SU-DHL-6 (cell line): ENCODE data around the gene BAIAP2L1.

Source experiments
- H2AFZ ChIP-seq: fragments of 200-600 bp; sonication (generic); 2 replicates; pipeline ENCODE4 v1.6.1; 2014; ENCODE audit warnings: low read depth, mild to moderate bottlenecking, moderate library complexity, mixed read lengths, antibody characterized with exemption, low read length; ENCODE audit not compliant: severe bottlenecking
- H3F3A ChIP-seq: fragments of 200-600 bp; shearing (Covaris generic); 2 replicates; pipeline ENCODE4 v1.6.0; 2016; ENCODE audit warnings: antibody characterized with exemption, mild to moderate bottlenecking; ENCODE audit not compliant: insufficient read depth
- H3K27ac ChIP-seq: fragments of 200-600 bp; sonication (generic); 2 replicates; pipeline ENCODE4 v1.5.1; 2016; ENCODE audit warnings: low read depth, mild to moderate bottlenecking, low read length, moderate library complexity, mixed read lengths
- H3K27me3 ChIP-seq: fragments of 200-600 bp; sonication (generic), shearing (Covaris generic); 2 replicates; pipeline ENCODE4 v1.6.0; 2014; ENCODE audit warnings: mild to moderate bottlenecking, low read length
- H3K36me3 ChIP-seq: fragments of 200-600 bp; sonication (generic); 2 replicates; pipeline ENCODE4 v1.6.1; 2014; ENCODE audit warnings: mild to moderate bottlenecking, low read length, mixed read lengths
- H3K4me2 ChIP-seq: fragments of 300-600, 200-600 bp; shearing (Covaris generic), sonication (generic); 2 replicates; pipeline ENCODE4 v1.6.0; 2014; ENCODE audit warnings: low read length, low read depth, mild to moderate bottlenecking; ENCODE audit not compliant: poor library complexity, severe bottlenecking
- H3K4me3 ChIP-seq: fragments of 200-600 bp; sonication (generic); 2 replicates; pipeline ENCODE4 v1.5.1; 2014; ENCODE audit warnings: antibody characterized with exemption, low read length, mild to moderate bottlenecking, mixed read lengths; ENCODE audit not compliant: insufficient read depth, poor library complexity, severe bottlenecking
- H3K79me2 ChIP-seq: fragments of 200-600 bp; sonication (generic); 2 replicates; pipeline ENCODE4 v1.6.1; 2014; ENCODE audit warnings: mild to moderate bottlenecking, low read length, moderate library complexity; ENCODE audit not compliant: insufficient read depth
- H3K9ac ChIP-seq: fragments of 200-600 bp; sonication (generic); 2 replicates; pipeline ENCODE4 v1.7.0; 2014; ENCODE audit warnings: mild to moderate bottlenecking, low read length
- H3K9me2 ChIP-seq: fragments of 200-600 bp; sonication (generic); replicated peaks from 2 replicates; pipeline ENCODE4 v1.6.1; 2014; ENCODE audit warnings: low read length; ENCODE audit not compliant: insufficient read depth
- H3K9me3 ChIP-seq: fragments of 200-600 bp; sonication (generic); 2 replicates; pipeline ENCODE4 v1.6.1; 2014; ENCODE audit warnings: low read length, mixed read lengths; ENCODE audit not compliant: insufficient read depth
- H4K20me1 ChIP-seq: fragments of 200-600 bp; sonication (generic); 2 replicates; pipeline ENCODE4 v1.6.1; 2014; ENCODE audit warnings: low read depth, mild to moderate bottlenecking, antibody characterized with exemption, low read length, moderate library complexity, mixed read lengths
- EZH2phosphoT487 ChIP-seq: fragments of 200-600 bp; sonication (generic), shearing (Covaris generic); conservative IDR thresholded peaks from 2 replicates; pipeline ENCODE4 v1.6.1; 2018; ENCODE audit warnings: mild to moderate bottlenecking, antibody characterized with exemption, low read length, moderate library complexity, mixed read lengths
- TF ChIP-seq, protein P1 (sequence below): fragments of 200-600 bp; sonication (generic); IDR thresholded peaks from one replicate; pipeline ENCODE4 v1.5.1; 2017; ENCODE audit warnings: antibody characterized with exemption, mild to moderate bottlenecking, low read length, moderate library complexity; ENCODE audit not compliant: insufficient read depth, poor library complexity, severe bottlenecking

The BAIAP2L1 gene

DNA sequence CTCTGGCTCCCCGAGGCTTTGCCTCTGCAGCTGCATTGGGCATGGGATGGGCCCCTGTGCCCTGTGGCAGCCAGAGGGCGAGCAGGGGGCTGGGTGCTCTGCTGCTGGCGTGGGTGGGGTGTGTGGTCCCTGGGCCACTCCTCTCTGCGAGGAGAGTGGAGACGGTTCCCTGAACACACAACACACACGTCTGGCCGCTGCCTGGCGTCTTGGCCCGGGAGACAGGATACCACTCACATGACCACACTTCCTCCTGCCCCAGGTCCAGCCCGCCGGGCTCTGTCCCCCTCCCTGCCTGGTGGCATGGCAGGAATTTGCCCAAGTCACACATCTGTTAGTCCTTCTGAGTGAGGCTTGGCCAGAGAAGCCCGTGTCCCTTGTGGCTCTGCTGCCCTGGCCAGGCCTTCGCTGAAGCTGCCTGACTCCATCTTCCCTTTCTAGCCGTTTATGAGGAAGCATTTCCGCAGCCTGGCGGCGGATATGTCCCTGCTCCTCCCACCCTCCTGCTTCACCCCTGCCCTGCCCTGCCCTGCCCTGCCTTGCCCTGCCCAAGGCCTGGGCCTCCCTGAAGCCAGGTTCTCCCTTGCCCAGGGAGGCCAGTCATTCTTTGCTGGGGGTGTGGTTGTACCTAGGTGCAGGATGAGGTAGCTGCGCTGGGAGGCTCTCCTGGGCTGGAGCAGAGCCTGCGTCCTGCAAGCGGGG, 116.4 kb downstream of the BAIAP2L1 start:
- H3K9ac ChIP-seq: no peak overlapping the region
- H3K27me3 ChIP-seq: no peaks in the 10 kb centered on the region
- H3K36me3 ChIP-seq: no peaks in the 10 kb centered on the region
- no peak overlapping the region for H3K4me2 ChIP-seq
- no peak overlapping the region for H3K27ac ChIP-seq
- TF ChIP-seq, protein P1, sequence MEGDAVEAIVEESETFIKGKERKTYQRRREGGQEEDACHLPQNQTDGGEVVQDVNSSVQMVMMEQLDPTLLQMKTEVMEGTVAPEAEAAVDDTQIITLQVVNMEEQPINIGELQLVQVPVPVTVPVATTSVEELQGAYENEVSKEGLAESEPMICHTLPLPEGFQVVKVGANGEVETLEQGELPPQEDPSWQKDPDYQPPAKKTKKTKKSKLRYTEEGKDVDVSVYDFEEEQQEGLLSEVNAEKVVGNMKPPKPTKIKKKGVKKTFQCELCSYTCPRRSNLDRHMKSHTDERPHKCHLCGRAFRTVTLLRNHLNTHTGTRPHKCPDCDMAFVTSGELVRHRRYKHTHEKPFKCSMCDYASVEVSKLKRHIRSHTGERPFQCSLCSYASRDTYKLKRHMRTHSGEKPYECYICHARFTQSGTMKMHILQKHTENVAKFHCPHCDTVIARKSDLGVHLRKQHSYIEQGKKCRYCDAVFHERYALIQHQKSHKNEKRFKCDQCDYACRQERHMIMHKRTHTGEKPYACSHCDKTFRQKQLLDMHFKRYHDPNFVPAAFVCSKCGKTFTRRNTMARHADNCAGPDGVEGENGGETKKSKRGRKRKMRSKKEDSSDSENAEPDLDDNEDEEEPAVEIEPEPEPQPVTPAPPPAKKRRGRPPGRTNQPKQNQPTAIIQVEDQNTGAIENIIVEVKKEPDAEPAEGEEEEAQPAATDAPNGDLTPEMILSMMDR: no peak
- TF ChIP-seq EZH2phosphoT487: no peak
- no peaks in the 10 kb centered on the region for H3F3A ChIP-seq
- H3K4me3 ChIP-seq: no peak overlapping the region
- H3K9me2 ChIP-seq: no peaks in the 10 kb centered on the region
- H3K79me2 ChIP-seq: no peaks in the 10 kb centered on the region
- no peaks in the 10 kb centered on the region for H3K9me3 ChIP-seq
- no peak overlapping the region for H2AFZ ChIP-seq
- no peaks in the 10 kb centered on the region for H4K20me1 ChIP-seq

DNA sequence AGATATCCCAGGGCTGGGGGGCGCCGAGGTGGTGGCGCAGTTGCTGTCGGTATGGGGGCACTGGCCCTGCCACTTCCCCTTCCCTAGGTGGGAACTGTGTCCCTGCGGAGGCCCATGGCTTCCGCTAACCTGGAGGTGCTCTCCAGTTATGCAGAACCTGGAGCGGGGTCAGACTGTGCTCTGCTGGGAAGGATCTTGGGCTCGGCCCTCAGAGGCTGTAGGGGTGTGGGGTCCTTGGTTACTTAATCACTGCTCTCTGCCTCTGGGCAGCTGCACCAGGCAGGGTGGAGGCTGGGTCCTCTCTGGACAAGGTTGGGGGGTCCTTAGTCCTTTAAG, 117.0 kb downstream of the BAIAP2L1 start:
- Histone ChIP-seq H3K79me2 (no peaks in the 10 kb centered on the region), H3K36me3 (no peaks in the 10 kb centered on the region), H4K20me1 (no peaks in the 10 kb centered on the region), H3K27ac (no peak overlapping the region), H3K9me3 (no peaks in the 10 kb centered on the region), H3K4me2 (no peak overlapping the region), H3K9me2 (no peaks in the 10 kb centered on the region), H3K27me3 (no peaks in the 10 kb centered on the region), H2AFZ (no peak overlapping the region), H3K9ac (no peak overlapping the region), H3F3A (no peaks in the 10 kb centered on the region), H3K4me3 (no peak overlapping the region)
- no peak for TF ChIP-seq EZH2phosphoT487
- TF ChIP-seq, protein P1: no peak

DNA sequence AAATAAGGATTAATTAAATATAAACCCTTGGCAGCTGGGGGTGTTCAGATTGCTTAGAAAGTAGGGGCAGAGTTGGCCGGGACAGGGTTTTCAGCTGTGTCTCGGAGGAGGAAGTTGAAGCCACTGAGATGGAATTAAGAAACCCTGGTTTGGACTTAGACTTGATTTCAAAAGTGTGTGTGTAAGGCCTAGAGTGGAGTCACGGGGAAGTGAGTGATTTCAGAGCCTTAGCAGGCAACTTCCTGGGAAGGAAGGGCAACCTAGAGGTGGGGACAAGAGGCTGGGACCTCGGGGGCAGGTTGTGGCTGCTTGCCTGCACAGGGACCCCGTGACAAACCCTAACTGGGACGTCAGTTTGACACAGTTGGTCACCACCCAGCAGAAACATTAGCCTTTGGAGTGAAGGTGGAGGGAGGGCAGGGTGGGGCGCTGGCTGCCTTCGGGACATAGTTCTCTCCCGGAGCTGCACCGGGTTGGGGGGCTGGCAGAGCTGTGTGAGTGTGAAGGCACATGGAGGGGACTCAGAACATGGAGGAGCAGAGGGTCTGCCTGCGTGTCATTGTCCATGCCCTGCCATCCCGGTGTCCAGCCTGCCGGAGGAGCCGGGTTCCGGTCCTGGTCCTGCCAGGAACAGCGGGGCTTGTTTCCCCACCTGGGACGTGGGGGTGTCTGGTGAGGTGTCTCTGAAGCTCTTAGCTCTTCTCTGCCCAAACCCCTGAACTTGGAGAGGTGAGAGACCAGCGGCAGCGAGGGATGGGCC, 117.6 kb downstream of the BAIAP2L1 start:
- no peaks in the 10 kb centered on the region for H4K20me1 ChIP-seq
- no peak overlapping the region for H3K4me2 ChIP-seq
- no peak overlapping the region for H2AFZ ChIP-seq
- no peak overlapping the region for H3K27ac ChIP-seq
- H3F3A ChIP-seq: no peaks in the 10 kb centered on the region
- no peak for TF ChIP-seq EZH2phosphoT487
- TF ChIP-seq, protein P1: no peak
- no peaks in the 10 kb centered on the region for H3K9me3 ChIP-seq
- no peaks in the 10 kb centered on the region for H3K79me2 ChIP-seq
- no peak overlapping the region for H3K9ac ChIP-seq
- H3K27me3 ChIP-seq: no peaks in the 10 kb centered on the region
- no peaks in the 10 kb centered on the region for H3K36me3 ChIP-seq
- no peaks in the 10 kb centered on the region for H3K9me2 ChIP-seq
- no peak overlapping the region for H3K4me3 ChIP-seq
